ENCODE results near the gene PAOX. TPM values are rescaled to one million over a fixed set of nuclear protein-coding genes. Genes with fewer than 3 reads are reported as not detected.

Gene PAOX
- total and polyA plus RNA-seq, 2 of the 13 experiments (the other 11 are each of a cell fraction or from before 2014, with no cell fraction given) = 0.49 to 0.77 TPM

DNA sequence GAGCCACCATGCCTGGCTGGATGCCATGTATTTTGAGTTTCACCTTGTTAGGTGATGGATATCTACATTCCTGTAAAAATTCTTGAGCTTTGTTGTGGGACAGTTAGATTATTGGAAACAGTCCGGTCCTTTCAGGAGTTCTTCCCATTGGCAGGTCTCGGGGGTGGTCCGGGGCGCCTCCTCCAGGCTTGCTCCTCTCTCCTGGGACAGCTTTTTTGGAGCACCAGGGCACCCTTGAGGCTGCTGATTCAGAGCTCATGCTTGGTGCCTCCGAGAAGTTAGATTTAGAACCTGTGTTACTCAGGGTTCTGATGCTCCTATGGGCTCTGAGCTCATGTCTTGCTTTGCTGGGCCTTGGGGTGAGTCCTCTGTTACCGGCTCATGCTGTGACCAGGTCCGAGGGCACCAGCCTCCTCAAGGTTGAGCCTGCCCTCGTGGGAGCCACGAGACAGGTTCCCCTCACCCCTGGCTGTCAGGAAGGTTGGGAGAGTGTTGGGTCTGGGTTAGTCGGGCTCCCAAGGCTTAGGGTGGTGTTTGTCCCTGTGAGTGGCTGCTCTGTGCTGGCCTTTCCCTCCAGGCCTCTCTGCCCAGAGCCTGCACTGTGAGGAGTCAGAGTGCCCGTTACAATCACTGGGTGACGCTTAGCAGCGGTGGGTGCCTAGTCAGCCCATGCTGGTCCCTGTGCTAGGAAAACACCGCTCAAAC lies 39.4 kb downstream of the PAOX start:
- ATAC-seq (no peak), FAIRE-seq (no peak), DNase-seq (ENCODE audit: low spot score) (no peak)
- H3K27me3 ChIP-seq (ENCODE audit: control insufficient read depth in 1 of 2, insufficient read depth in 2 of 2, low read length in 2 of 2) = no peaks in the 10 kb centered on the region
- no peak overlapping the region for H3K9ac ChIP-seq (ENCODE audit: insufficient read depth, low read depth, low read length)
- CTCF ChIA-PET (ENCODE audit: low intra/inter-chr PET ratio, low total read pairs) = no interaction called here
- H3K9me3 ChIP-seq (ENCODE audit: low read length) = no peaks in the 10 kb centered on the region
- H3K4me1 ChIP-seq (ENCODE audit: insufficient read depth, low read length) = no peaks in the 10 kb centered on the region
- no peak overlapping the region for H3K4me2 ChIP-seq (ENCODE audit: low read depth, low read length)
- in situ Hi-C loops (cut with HindIII; ENCODE audit: extremely low pct_ligation_motif_present, low pct_unique_long_range_greater_than_20kb) (no loop called here), intact Hi-C loops (cut with micrococcal nuclease; ENCODE audit: unreplicated experiment) (no loop called here)
- peaks cover 6 to 21% of the 10 kb centered on the region in 2 experiments; a peak in 3 of 5 replicates for H3K36me3 ChIP-seq (replicated peaks in 1 of 2; ENCODE audit: control insufficient read depth in 1 of 2, insufficient read depth in 2 of 2, low read length in 2 of 2)
- POLR2A ChIA-PET = no interaction called here
- no peaks in the 10 kb centered on the region for H4K20me1 ChIP-seq (ENCODE audit: insufficient read depth, low read length)
- TF ChIP-seq POGZ (CRISPR knock-in tag; IDR thresholded peaks at IDR 0.05) (no peak), HOXA3 (CRISPR knock-in tag; IDR thresholded peaks at IDR 0.05) (no peak), ZBTB3 (CRISPR knock-in tag; IDR thresholded peaks at IDR 0.05; ENCODE audit: borderline replicate concordance, low read depth) (no peak), U2AF1 (optimal IDR thresholded peaks at IDR 0.05; ENCODE audit: low read depth, low read length) (no peak), RFX1 (IDR thresholded peaks at IDR 0.05) (no peak), HNF4A (CRISPR knock-in tag; IDR thresholded peaks at IDR 0.05) (no peak), ZNF430 (CRISPR knock-in tag; IDR thresholded peaks at IDR 0.05) (no peak), MTF1 (CRISPR knock-in tag; IDR thresholded peaks at IDR 0.05) (no peak), GFI1 (CRISPR knock-in tag; IDR thresholded peaks at IDR 0.05; ENCODE audit: borderline replicate concordance) (no peak)
- TF ChIP-seq, protein P1, sequence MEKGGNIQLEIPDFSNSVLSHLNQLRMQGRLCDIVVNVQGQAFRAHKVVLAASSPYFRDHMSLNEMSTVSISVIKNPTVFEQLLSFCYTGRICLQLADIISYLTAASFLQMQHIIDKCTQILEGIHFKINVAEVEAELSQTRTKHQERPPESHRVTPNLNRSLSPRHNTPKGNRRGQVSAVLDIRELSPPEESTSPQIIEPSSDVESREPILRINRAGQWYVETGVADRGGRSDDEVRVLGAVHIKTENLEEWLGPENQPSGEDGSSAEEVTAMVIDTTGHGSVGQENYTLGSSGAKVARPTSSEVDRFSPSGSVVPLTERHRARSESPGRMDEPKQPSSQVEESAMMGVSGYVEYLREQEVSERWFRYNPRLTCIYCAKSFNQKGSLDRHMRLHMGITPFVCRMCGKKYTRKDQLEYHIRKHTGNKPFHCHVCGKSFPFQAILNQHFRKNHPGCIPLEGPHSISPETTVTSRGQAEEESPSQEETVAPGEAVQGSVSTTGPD (CRISPR knock-in tag; IDR thresholded peaks at IDR 0.05) = no peak
- no peak overlapping the region for H2AFZ ChIP-seq (ENCODE audit: low read length)
- no peaks in the 10 kb centered on the region for H3K79me2 ChIP-seq (ENCODE audit: insufficient read depth, low read length)
- no peak overlapping the region for H3K27ac ChIP-seq (ENCODE audit: extremely low read length, insufficient read depth, low read length)
- BruUV-seq (replicated peaks) = no TSS peak
- WGBS (ENCODE audit: low lambda C conversion rate) = 97% methylated on average over 7 of the region's 14 CpGs
- H3K4me3 ChIP-seq (replicated peaks in 1 of 3; ENCODE audit: insufficient read depth in 1 of 3, low read depth in 2 of 3, low read length in 3 of 3) = no peak overlapping the region

Measured in HepG2 (cell line).